HG02763 (cell line): Measurements from ENCODE around the gene TAF1C.

ENCODE experiments used
- ATAC-seq: cut with Tn5 transposase; IDR thresholded peaks from one replicate; pipeline ENCODE4 v1.9.1; 2021; ENCODE audit warnings: mild to moderate bottlenecking, moderate library complexity; ENCODE audit not compliant: unreplicated experiment

TAF1C gene

DNA sequence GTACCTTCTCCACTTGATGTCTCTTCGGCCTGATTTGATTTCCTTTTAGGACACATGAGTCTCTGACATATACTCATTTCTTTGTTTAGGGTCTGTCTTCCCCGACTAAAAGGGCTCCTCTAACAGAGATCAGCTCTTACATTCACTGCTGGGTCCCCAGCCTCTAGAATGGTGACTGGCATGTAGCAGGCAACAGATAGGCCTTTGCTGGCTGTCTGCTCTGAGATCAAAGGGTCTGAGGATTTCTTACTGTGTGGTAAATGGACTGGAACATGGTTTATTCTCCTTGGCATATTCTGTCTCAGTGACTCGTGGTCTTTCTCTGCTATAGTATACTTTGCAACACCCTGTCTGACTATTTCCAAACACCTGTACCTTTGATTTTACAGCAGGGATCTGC is 25.1 kb downstream of the TAF1C start:
- ATAC-seq, result no peak

DNA sequence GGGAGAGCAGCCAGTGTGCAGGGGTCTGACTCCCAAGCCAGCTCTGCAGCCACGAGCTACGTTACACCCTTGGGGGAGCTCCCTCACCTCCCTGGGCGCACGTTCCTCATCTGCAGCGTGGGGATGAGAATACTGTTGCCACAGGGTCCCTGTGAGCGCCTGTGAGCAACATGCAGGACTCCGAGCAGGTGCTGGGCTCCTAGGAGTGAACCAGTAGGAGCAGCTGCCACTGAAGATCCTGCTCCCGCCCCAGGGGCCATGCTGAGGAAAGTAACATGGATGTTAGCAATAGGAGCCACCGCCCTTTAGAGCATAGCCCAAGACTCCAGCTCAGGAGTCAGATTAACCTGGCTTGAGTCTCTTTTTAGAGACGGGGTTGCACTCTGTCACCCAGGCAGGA is 25.8 kb downstream of the TAF1C start:
- no peak for ATAC-seq

DNA sequence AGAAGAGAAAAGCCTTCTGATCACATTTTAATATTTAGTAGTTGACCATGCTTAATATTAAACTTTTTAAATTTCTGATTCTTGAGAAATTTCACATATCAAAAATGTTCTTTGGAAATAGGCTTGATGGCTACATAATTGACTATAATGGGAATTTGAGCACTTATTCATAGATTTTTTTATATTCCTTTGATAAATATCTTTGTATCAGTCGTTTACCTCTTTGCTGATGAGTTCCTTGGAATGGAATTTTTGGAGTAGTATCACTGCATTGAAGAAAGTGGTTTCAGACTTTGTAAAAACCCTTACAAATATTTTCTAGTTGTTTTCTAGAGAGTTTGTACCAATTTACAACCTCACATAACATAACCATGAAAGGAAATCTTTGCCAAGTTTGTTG is 27.1 kb downstream of the TAF1C start:
- ATAC-seq, result no peak

DNA sequence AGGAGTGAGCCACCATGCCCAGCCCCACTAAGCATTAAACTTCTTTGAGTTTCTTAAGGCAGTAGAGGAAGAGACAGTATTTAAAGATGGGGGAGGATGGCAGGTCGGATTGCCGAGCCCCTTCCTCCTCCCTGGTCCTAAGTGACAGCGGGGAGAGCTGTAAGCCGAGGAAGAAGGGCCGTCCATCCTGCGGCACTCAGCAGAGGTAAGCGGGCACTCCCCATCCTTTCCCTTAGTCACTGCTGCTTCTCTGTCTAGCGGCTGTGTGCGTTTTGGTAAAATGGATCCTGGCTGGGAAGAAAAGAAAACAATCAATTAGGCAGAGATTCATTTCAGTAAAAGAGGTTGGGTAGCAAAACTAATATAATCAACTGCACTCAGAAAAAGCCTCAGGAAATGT is 27.9 kb downstream of the TAF1C start:
- no peak for ATAC-seq

DNA sequence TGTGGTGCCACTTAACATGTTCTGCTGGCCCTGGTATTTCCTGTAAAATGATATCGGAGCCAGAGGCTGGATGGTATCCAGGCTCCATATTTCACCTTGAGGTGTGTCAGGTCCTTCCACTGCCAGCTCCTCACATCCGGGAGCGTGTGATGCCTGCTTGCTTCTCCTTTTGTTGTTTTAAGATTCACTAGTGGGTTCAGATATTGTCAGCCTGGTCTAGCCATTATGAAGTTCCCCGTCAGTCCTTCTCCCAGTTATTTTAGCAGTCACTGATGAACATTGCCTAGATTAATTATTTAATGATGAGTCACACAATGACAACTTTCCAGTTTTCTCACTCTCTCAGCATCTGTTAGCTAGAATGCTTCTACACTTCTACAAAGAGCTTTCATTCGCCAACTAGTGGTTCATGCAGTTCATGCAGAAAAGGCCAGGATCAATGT is 30.5 kb downstream of the TAF1C start:
- no peak for ATAC-seq

DNA sequence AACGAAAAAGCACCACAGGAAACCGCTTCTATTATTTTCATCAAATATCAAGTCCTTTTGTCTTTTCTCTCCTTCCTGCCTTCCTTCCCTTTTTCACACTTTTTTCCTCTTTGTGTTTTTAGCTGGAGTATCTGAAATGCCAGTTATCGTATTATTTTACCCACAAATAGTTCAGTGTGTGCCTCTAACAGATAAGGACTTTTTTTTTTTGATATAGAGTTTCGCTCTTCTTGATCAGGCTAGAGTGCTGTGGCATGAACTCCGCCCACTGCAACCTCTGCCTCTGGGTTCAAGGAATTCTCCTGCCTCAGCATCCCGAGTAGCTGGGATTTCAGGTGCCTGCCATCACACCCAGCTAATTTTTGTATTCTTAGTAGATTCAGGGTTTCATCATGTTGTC is 31.1 kb downstream of the TAF1C start:
- ATAC-seq, result no peak

DNA sequence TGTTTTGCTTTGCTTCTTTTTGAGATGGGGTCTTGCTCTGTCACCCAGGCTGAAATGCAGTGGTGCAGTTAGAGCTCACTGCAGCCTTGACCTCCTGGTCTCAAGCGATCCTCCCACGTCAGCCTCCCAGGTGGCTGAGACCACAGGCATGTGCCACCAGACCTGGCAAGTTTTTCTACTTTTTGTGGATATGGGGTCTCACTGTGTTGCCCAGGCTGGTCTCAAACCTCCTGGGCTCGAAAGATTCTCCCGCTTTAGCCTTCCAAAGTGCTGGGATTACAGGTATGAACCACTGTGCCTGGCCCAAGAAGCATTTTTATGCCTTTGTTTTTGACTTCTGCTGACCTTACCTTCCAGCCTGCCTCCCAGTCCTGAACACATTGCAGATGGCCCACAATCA is 31.6 kb downstream of the TAF1C start:
- ATAC-seq, result no peak

DNA sequence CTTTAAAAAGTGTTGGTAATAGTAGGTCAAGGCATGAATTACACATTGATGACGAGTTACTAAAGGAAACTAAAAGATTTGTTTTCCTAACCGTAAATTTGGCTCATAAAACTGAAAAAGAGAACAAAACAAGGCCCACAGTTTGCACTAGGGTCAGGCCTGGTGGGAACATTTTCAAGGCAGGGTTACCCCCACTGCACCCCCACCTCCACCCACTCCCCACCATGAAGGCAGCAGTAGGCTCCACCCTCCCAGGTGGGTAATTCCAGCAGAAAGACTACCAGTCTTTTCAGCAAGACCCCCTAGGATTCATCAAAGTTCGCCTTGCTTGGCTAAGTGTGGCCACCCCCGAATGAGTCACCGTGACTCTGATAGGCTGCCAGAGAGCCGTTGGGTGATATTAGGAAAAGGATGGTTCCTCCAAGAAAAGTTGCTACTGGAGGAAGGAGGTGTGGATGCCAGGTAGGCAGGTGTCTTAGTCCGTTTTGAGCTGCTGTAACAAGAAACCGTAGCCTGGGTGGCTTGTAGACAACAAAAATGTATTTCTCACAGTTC is 33.1 kb downstream of the TAF1C start:
- no peak for ATAC-seq

DNA sequence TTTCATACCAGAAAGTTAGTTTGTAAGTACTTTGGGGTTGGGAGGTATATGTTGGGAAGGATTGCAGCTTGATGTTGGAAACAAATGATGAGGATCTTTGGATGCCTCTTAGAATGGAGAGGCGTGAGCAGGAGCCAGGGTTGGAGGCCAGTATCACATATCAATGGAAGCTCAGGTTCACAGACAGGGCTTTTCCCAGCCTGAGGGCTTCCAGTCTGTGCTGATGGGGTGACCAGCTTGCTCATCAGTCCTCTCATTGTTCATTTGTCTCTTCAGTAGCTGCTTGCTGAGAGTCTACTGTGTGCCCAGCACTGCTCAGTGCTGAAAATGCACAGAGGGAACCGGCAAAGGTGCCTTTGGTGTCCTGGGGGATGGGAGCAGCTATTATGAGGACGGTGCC is 35.9 kb downstream of the TAF1C start:
- ATAC-seq, result no peak

DNA sequence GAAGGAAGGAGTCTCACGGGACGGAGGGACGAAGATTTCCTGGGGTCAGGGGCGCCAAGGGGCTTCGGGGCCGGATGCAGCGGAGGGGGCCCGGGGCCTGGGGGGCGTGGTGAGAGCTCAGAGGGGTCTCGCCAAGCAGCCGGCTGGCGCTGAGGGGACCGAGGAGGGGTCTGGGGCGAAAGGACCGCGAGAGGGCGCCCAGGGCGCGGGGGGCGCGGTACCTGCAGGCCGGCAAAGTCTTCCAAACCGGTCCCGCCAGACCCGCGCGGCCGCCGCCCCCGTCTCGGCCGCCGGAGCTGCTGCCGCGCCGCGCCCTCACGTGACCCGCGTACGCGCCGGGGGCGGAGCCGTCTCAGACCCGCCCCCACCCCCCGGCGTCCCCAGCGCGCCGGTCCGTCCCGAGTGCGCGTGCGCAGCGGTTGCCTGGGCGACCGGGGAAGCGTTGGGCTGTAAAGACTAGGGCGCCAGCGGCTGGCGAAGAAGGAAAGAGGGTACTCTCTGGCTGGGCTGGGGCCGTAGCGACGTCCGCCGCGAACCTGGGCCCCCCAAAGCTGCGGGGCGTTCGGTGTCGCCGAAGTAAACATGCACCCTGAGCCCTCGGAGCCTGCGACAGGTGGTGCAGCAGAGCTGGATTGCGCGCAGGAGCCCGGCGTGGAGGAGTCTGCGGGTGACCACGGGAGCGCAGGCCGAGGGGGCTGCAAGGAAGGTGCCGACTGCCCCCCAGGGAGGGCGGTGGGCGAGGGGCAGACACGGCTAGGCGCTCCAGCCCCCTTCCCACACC is 41.8 kb downstream of the TAF1C start, which contains the start of the genes DNAAF1 and HSDL1:
Gene DNAAF1 (plus strand): TSS at position 450 of the 781 bp plus-strand sequence. CDS start 133 bp downstream, at position 583.
Gene HSDL1 (minus strand): TSS at position 319 of the 781 bp plus-strand sequence. CDS start 13,856 bp downstream, outside the sequence.
- peak; percentile 81 for ATAC-seq

DNA sequence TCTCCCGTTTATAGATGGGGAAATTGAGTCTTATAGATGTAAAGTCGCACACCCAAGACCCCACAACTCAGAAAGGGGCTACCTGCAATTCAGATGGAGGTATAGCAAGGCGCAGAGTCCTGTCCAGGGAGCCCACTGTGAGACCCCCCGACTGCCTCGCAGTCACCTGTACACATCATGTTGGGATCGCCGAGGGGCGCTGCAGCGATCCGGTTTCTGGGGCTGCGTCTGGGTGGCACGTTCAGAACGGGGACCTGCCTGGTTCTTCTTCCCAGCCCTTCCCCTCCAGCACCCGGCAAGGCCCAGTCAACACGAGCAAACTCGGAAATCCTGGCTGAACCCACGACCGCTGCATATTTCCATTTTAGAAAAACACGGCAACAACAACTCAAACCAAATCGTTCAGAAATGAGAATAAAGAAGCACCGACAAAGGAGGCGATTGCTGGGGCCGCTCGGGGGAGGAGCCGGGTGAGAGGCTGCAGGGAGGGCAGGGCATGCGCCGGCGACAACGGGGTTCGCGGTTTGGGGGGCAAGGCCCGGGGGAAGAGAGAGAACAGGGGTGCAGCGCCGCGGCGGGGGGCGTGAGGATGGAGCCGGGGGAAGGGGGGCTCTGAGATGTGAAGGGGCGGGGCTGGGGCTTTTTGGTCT is 42.5 kb downstream of the TAF1C start:
- ATAC-seq, result no peak

DNA sequence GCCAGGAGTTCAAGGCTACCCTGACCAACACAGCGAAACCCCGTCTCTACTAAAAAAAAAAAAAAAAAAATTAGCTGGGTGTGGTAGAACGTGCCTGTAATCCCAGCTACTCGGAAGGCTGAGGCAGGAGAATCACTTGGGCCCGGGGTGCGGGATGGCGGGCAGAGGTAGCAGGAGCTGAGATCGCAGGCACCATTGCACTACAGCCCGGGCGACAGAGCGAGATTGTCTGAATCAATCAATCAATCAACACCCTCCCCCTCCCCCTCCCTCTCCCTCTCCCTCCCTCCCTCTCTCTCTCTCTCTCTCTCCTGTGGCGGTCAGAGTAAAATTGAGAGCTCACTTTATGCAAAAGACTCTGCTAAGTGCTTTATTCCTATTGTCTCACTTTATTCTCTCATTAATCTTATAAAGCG is 43.1 kb downstream of the TAF1C start:
- no peak for ATAC-seq

DNA sequence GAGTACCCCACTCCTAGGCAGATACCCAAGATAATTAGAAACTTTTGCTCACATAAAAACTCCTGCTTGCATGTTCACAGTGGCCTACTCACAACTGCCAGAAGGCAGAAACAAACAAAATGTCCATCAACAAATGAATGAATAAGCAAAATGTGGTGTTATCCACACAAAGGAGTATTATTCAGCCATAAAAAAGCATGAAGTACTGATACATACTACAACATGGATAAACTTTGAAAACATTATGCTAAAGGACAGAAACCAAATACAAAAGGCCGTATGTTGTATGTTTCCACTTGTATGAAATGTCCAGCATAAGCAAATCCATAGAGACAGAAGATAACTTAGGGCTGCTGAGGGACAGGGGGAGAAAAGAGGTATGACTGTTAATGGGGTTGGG is 43.8 kb downstream of the TAF1C start:
- ATAC-seq, result no peak

DNA sequence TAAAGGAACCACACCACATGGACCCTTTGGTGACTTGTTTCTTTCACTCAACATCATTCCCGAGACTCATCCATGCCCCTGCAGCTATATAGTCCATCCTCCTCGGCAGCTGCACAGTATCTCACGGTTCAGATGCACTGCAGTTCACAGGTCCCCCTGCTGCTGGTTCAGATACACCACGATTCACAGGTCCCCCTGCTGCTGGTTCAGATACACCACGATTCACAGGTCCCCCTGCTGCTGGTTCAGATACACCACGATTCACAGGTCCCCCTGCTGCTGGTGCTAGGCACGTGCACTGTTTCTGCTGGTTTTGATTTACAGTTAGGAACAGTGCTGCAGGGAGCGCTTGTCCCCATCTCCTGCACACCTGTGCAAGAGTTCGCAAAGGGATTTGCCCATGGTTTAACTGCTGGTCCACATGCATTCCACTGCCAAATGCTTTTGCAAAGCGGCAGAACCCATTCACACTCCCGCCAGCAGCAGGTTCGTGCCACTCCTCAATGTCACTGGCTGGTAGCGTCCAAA is 45.6 kb downstream of the TAF1C start:
- no peak for ATAC-seq

DNA sequence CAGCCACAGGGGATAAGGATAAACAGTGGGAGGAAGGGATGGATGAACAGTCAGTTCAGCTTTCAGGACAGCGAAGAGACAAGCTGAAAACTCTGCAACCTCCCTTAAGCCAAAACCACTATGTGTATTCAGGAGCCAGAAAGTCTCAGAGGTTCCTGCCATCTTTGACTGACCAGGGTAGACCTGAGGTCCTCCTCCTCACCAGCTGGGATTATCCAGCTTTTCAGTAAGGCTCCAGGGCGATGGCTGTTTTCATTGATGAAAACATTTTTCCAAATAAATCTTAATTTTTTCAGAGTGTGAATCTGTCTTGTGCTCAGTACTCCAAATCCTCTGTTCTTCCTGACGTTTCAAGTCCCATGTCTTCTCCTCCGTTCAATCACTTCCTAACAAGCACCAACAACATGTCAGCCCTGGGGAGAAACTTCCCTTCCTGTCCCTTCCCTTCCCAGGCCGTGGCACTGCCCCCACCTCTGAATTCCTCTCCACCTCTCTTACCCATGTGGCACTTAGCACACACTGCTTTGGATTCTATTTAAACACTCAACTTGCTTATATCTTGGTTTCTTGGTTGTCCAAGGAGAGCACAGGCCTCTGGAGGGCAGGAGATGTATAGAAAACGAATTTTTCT is 47.1 kb downstream of the TAF1C start:
- no peak for ATAC-seq

DNA sequence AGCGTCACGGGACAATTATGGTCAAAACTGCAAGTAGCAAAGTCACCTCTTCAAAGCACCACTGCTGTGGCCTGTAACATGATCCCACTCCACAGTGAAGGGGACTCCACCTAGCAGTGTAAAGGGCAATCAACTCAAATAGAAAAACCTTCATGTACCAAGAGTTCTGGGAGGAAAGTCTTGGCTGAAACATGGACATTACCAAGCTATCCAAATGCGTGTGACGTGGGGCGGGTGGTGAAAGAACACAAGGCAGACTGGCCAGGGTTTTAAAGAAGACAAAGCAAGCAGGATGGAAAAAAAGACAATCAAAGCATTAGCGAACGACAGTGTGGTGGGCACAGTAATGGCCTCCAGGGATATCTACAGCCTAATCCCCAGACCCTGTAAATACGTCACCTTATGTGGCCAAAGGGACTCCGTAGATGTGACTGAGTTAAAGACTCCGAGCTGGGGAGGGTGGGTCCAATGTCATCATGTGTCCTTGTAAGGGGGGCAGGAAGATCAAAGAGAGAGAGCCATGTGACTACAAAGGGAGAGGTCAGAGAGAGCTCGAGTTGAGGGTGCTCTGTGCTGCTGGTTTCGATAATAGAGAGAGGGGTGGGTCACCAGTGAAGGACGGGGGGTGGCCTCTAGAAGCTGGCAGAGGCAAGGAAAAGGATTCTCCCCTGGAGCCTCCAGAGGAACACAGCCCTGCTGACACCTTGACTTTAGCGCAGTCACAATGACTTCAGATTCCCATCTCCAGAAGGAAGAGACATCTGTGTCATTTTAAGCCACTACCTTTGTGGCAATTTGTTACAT is 47.8 kb downstream of the TAF1C start:
- ATAC-seq, result no peak

DNA sequence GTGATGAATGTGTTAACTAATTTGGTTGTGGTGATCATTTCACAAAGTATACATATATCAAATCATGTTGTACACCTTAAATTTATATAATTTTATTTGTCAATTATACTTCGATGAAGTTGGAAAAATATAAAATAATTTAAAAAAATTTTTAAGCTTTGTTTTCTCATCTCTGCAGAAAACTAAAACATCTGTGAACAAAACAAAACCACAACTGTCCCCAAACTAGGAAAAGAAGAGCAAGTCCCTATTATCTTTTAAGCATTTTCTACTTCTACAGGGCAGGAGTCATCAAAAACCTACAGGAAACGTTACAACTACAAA is 48.4 kb downstream of the TAF1C start:
- no peak for ATAC-seq

DNA sequence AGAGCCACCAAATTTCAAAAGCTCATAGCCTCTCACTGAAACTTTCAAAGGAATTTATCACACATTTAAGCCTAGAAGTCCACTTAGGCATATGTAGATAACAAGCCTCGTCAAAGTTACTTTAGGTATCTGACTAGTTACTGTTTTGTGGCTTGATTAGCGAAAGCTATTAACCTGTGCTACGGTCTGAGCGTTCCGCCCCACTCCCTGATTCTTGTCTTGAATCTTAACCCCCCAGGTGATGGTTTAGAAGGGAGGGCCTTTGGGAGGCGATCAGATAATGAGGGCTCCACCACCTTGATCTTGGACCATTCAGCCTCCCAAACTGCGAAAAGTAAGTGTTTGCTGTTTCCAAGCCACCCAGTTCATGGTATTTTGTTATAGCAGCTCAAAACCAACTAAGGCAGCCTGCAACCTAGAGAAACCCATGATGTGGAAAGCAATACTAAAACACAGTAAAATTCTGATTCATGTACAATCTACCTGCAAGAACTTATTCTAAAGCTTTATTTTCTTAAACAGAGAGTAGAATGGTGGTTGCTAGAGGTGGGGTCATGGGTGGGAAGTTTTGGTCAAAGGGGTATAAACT is 49.0 kb downstream of the TAF1C start:
- no peak for ATAC-seq

DNA sequence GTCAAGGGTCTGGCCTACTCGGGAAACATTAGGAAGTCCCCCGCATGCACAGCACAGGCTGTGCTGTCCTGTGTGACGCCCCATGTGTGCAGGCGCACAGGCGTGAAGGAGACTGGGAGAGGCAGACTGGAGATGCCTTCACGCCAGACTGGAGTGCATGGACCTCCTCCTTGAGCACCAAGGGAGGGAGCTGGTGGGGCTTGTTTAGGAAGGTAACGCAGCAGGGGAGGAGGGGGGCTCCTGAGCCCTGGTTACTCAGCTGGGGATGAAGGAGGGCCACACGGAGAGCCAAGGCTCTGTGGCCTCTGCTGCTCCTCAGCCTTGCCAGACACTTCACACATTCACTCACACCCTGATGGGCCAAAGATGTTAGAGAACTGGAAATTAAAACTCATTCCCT is 49.6 kb downstream of the TAF1C start:
- no peak for ATAC-seq
